ENCODE measurements around the gene EML6. TPM values are rescaled to one million over a fixed set of nuclear protein-coding genes. Genes with fewer than 3 reads are reported as not detected.
"Not testable (repeated sequence)": the region's sequence is repeated elsewhere in the genome, so short reads cannot be mapped to it uniquely, and the experiment has no call there.

The EML6 gene
- total RNA-seq, 1 donor, result 1.1 TPM

- no peaks in the 10 kb centered on the region for H3K4me1 ChIP-seq (ENCODE audit: insufficient read depth, low read length)
- H3K9me3 ChIP-seq (ENCODE audit: low read depth, low read length), result no peaks in the 10 kb centered on the region
- no peak overlapping the region for H3K27ac ChIP-seq (ENCODE audit: low read depth, low read length)
- H4K20me1 ChIP-seq (ENCODE audit: insufficient read depth, low read length), result no peaks in the 10 kb centered on the region
- TF ChIP-seq CTCF (IDR thresholded peaks at IDR 0.05; ENCODE audit: extremely low read depth, low read depth, low read length), result no peak
- H3K4me3 ChIP-seq (ENCODE audit: insufficient read depth, low read length), result no peak overlapping the region
- H3K4me2 ChIP-seq (ENCODE audit: insufficient read depth, low read length), result no peak overlapping the region
- H2AFZ ChIP-seq (ENCODE audit: low read length), result no peak overlapping the region
- H3K36me3 ChIP-seq (ENCODE audit: insufficient read depth, low read length), result no peaks in the 10 kb centered on the region
- no peak for DNase-seq (ENCODE audit: insufficient read length, low spot score, missing footprints)
- no peaks in the 10 kb centered on the region for H3K27me3 ChIP-seq (ENCODE audit: insufficient read depth, low read length)
- no peaks in the 10 kb centered on the region for H3K79me2 ChIP-seq (ENCODE audit: insufficient read depth, low read length)
These were observed 30.9 kb upstream of the EML6 start for GRCh38 chr2:54692556-54692955.

GRCh38 chr2:54695378-54695777, 28.1 kb upstream of the EML6 start:
- no peak for TF ChIP-seq CTCF (IDR thresholded peaks at IDR 0.05; ENCODE audit: extremely low read depth, low read depth, low read length)
- H3K4me1 ChIP-seq (ENCODE audit: insufficient read depth, low read length), result no peaks in the 10 kb centered on the region

DNA sequence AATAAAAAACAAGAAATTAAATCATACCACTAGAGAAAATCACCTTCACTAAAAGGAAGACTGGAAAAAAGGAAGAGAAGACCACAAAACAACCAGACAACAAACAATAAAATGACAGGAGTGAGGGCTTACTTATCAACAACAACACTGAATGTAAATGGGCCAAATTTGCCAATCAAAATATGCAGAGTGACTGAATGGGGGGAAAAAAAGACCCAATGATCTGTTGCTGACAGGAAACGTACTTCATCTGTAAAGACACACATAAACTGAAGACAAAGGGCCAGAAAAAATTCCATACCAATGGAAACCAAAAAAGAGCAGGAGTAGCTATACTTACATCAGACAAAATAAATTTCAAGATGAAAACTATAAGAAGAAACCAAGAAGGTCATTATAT, 25.5 kb upstream of the EML6 start:
- no peak for TF ChIP-seq CTCF (IDR thresholded peaks at IDR 0.05; ENCODE audit: extremely low read depth, low read depth, low read length)
- no peak overlapping the region for H3K27ac ChIP-seq (ENCODE audit: low read depth, low read length)
- no peak overlapping the region for H3K4me2 ChIP-seq (ENCODE audit: insufficient read depth, low read length)
- no peaks in the 10 kb centered on the region for H4K20me1 ChIP-seq (ENCODE audit: insufficient read depth, low read length)
- no peak overlapping the region for H2AFZ ChIP-seq (ENCODE audit: low read length)
- no peaks in the 10 kb centered on the region for H3K27me3 ChIP-seq (ENCODE audit: insufficient read depth, low read length)
- H3K79me2 ChIP-seq (ENCODE audit: insufficient read depth, low read length), result no peaks in the 10 kb centered on the region
- H3K36me3 ChIP-seq (ENCODE audit: insufficient read depth, low read length), result no peaks in the 10 kb centered on the region
- H3K9me3 ChIP-seq (ENCODE audit: low read depth, low read length), result no peaks in the 10 kb centered on the region
- H3K4me1 ChIP-seq (ENCODE audit: insufficient read depth, low read length), result no peaks in the 10 kb centered on the region
- H3K4me3 ChIP-seq (ENCODE audit: insufficient read depth, low read length), result no peak overlapping the region
- DNase-seq (ENCODE audit: insufficient read length, low spot score, missing footprints), result no peak

More at GRCh38 chr2:54695378-54695777, 28.1 kb upstream of the EML6 start:
- no peak for DNase-seq (ENCODE audit: insufficient read length, low spot score, missing footprints)
- Histone ChIP-seq H3K4me3 (ENCODE audit: insufficient read depth, low read length) (no peak overlapping the region), H3K36me3 (ENCODE audit: insufficient read depth, low read length) (no peaks in the 10 kb centered on the region), H3K9me3 (ENCODE audit: low read depth, low read length) (no peaks in the 10 kb centered on the region), H3K27ac (ENCODE audit: low read depth, low read length) (no peak overlapping the region), H4K20me1 (ENCODE audit: insufficient read depth, low read length) (no peaks in the 10 kb centered on the region), H3K79me2 (ENCODE audit: insufficient read depth, low read length) (no peaks in the 10 kb centered on the region), H3K4me2 (ENCODE audit: insufficient read depth, low read length) (no peak overlapping the region), H2AFZ (ENCODE audit: low read length) (no peak overlapping the region), H3K27me3 (ENCODE audit: insufficient read depth, low read length) (no peaks in the 10 kb centered on the region)

- H3K36me3 ChIP-seq (ENCODE audit: insufficient read depth, low read length); H4K20me1 ChIP-seq (ENCODE audit: insufficient read depth, low read length): not testable (repeated sequence)
These were observed 24.5 kb upstream of the EML6 start for GRCh38 chr2:54698926-54699325.

More at GRCh38 chr2:54698926-54699325, 24.5 kb upstream of the EML6 start:
- H3K9me3 ChIP-seq (ENCODE audit: low read depth, low read length); H3K4me3 ChIP-seq (ENCODE audit: insufficient read depth, low read length); H3K27me3 ChIP-seq (ENCODE audit: insufficient read depth, low read length); H3K27ac ChIP-seq (ENCODE audit: low read depth, low read length); H3K79me2 ChIP-seq (ENCODE audit: insufficient read depth, low read length); H2AFZ ChIP-seq (ENCODE audit: low read length); H3K4me1 ChIP-seq (ENCODE audit: insufficient read depth, low read length); H3K4me2 ChIP-seq (ENCODE audit: insufficient read depth, low read length); DNase-seq (ENCODE audit: insufficient read length, low spot score, missing footprints): not testable (repeated sequence)
